Subcutaneous abdominal adipose tissue (tissue), 5 donors: ENCODE measurements around the gene PRKACB.

Experiments
- H3K27ac ChIP-seq: one replicate; pipeline ENCODE4 v1.7.0; 2013; ENCODE audit warnings: low read depth, mild to moderate bottlenecking, inconsistent platforms, low read length, moderate library complexity
- H3K27me3 ChIP-seq, 5 donors: one replicate each; pipeline ENCODE4 v1.7.0; 2013; ENCODE audit warnings: low read length in 5 of 5, inconsistent platforms in 1 of 5; ENCODE audit not compliant: control insufficient read depth in 5 of 5, insufficient read depth in 4 of 5
- H3K36me3 ChIP-seq, 5 donors: one replicate each; pipeline ENCODE4 v1.7.0; 2013; ENCODE audit warnings: low read length in 5 of 5; ENCODE audit not compliant: control insufficient read depth in 5 of 5, insufficient read depth in 5 of 5
- H3K4me1 ChIP-seq, 5 donors: one replicate each; pipeline ENCODE4 v1.7.0; 2013; ENCODE audit warnings: low read length in 5 of 5, mild to moderate bottlenecking in 3 of 5, moderate library complexity in 1 of 5; ENCODE audit not compliant: control insufficient read depth in 5 of 5, insufficient read depth in 5 of 5
- H3K4me3 ChIP-seq, 5 donors: one replicate each; pipeline ENCODE4 v1.7.0; 2013; ENCODE audit warnings: low read length in 5 of 5, low read depth in 1 of 5
- H3K9ac ChIP-seq, 5 donors: one replicate each; pipeline ENCODE4 v1.7.0; 2013; ENCODE audit warnings: low read length in 5 of 5, mild to moderate bottlenecking in 4 of 5, moderate library complexity in 3 of 5
- H3K9me3 ChIP-seq, 5 donors: one replicate each; pipeline ENCODE4 v1.7.0; 2013; ENCODE audit warnings: low read length in 5 of 5; ENCODE audit not compliant: control insufficient read depth in 5 of 5
- donor health status: healthy.
- donor health status: healthy.
- donor health status: healthy.
- donor health status: healthy.
- donor health status: healthy.

PRKACB gene

DNA sequence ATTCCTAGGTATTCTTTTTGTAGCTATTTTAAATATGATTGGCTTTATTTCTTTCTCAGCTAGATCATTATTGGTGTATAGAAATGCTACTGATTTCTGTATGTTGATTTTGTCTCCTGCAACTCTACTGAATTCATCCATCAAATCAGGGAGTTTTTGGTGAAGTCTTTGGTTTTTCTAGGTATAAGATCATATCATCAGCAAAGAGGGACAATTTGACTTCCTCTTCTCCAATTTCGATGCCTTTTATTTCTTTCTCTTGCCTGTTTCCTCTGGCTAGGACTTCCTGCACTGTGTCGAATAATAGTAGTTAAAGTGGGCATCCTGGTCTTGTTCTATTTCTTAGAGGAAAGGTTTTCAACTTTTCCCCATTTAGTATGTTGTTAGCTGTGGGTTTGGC is 27.5 kb upstream of the PRKACB start:
- no peak overlapping the region for H3K4me3 ChIP-seq
- peaks cover 0 to 9% (median 4%) of the 10 kb centered on the region in 5 donors for H3K4me1 ChIP-seq
- no peak overlapping the region for H3K27ac ChIP-seq
- no peaks in the 10 kb centered on the region for H3K9me3 ChIP-seq
- no peaks in the 10 kb centered on the region for H3K27me3 ChIP-seq
- H3K9ac ChIP-seq: no peak overlapping the region
- H3K36me3 ChIP-seq: no peaks in the 10 kb centered on the region

GRCh38 chr1:84117868-84118267 is 26.2 kb upstream of the PRKACB start:
- no peak overlapping the region for H3K4me3 ChIP-seq
- no peaks in the 10 kb centered on the region for H3K9me3 ChIP-seq
- H3K27me3 ChIP-seq: no peaks in the 10 kb centered on the region
- H3K27ac ChIP-seq: no peak overlapping the region
- peaks cover 0 to 4% (median 0%) of the 10 kb centered on the region in 5 donors for H3K4me1 ChIP-seq
- no peaks in the 10 kb centered on the region for H3K36me3 ChIP-seq
- H3K9ac ChIP-seq: no peak overlapping the region

- peaks cover 0 to 4% (median 0%) of the 10 kb centered on the region in 5 donors for H3K4me1 ChIP-seq
- no peak overlapping the region for H3K4me3 ChIP-seq
- H3K27me3 ChIP-seq: no peaks in the 10 kb centered on the region
- H3K27ac ChIP-seq: no peak overlapping the region
- H3K9ac ChIP-seq: no peak overlapping the region
- no peaks in the 10 kb centered on the region for H3K9me3 ChIP-seq
- no peaks in the 10 kb centered on the region for H3K36me3 ChIP-seq
Measured at GRCh38 chr1:84121360-84121759, 22.7 kb upstream of the PRKACB start.

- Histone ChIP-seq H3K27ac (no peak overlapping the region), H3K27me3 (no peaks in the 10 kb centered on the region), H3K9ac (no peak overlapping the region), H3K36me3 (no peaks in the 10 kb centered on the region), H3K4me1 (peaks cover 0 to 4% (median 0%) of the 10 kb centered on the region in 5 donors), H3K9me3 (no peaks in the 10 kb centered on the region), H3K4me3 (no peak overlapping the region)
Measured at GRCh38 chr1:84122780-84123382, 21.2 kb upstream of the PRKACB start.

DNA sequence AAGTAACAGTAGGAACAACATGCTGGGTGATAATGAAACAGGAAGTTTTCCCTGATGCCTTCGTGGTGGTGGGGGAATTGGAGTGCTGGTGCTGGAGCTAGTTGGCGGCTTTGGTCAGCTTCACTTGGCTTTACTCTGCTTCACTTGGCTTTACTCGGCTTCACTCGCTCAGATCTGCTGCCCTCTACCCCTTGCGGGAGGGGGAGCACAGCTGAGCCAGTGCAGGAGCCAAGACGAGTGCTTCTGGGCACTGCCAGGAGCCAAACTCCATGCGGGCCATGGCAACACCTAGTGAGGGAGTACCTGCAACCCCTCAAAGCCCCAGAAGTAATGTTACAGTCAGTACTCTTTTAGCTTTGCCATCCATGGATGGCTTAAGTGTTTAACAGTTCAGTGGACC is 10.6 kb upstream of the PRKACB start:
- peaks cover 0 to 4% (median 0%) of the 10 kb centered on the region in 5 donors for H3K9me3 ChIP-seq
- H3K9ac ChIP-seq: no peak overlapping the region
- H3K36me3 ChIP-seq: no peaks in the 10 kb centered on the region
- H3K4me3 ChIP-seq: no peak overlapping the region
- no peak overlapping the region for H3K27ac ChIP-seq
- no peaks in the 10 kb centered on the region for H3K4me1 ChIP-seq
- no peaks in the 10 kb centered on the region for H3K27me3 ChIP-seq

GRCh38 chr1:84135341-84135740 is 8.7 kb upstream of the PRKACB start:
- Histone ChIP-seq H3K27me3 (no peaks in the 10 kb centered on the region), H3K36me3 (no peaks in the 10 kb centered on the region), H3K4me1 (no peaks in the 10 kb centered on the region), H3K27ac (no peak overlapping the region), H3K9ac (no peak overlapping the region), H3K4me3 (no peak overlapping the region), H3K9me3 (peaks cover 0 to 10% (median 8%) of the 10 kb centered on the region in 5 donors)

DNA sequence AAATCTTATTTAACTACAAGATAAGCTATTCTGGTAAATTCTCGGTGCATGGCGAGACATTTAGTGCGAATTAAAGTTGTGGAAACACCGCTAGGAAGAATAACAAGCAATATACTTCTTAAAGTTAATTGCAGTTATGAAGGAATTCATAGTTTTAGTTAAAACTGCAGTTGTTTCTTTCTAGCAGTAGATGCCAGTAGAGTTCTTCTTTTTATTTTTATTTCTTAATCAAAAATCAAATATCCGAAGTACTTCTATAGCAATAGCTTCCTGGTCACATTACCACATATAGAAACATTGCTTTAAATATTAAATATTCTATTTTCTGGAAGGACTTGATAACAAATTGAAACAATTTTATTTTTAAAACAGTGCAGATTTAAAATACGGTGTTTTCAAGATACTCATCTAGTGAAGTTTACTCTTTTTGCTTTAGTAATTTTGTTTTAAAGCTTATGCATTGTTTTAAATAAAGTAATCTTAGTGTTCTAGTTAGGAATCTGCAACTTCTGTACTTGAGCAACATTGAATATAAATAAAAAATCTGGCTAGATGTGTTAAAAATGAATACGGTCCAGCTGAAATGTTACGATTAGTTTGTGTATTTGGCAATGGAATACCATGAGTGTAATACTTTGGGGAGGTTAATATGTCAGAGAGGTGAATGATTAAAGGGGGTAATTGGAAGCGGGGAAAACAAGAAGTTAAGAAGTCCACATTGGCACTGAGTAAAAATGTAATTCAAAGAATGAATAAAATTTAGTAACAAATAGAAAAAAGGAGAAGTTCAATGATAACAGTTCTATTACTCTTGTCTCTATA is 2.7 kb upstream of the PRKACB start:
- H3K27ac ChIP-seq: no peak overlapping the region
- no peak overlapping the region for H3K9ac ChIP-seq
- H3K9me3 ChIP-seq: peaks cover 0 to 10% (median 8%) of the 10 kb centered on the region in 5 donors
- no peaks in the 10 kb centered on the region for H3K36me3 ChIP-seq
- H3K27me3 ChIP-seq: no peaks in the 10 kb centered on the region
- H3K4me3 ChIP-seq: no peak overlapping the region
- peaks cover 0 to 8% (median 3%) of the 10 kb centered on the region in 5 donors for H3K4me1 ChIP-seq

GRCh38 chr1:84145068-84145467 is 997 bp downstream of the PRKACB start:
- H3K27me3 ChIP-seq: no peaks in the 10 kb centered on the region
- H3K36me3 ChIP-seq: no peaks in the 10 kb centered on the region
- H3K4me3 ChIP-seq: peak overlapping the region in 4 of 5 donors; percentile 21 to 47 (median 38)
- H3K9ac ChIP-seq: peak overlapping the region in 2 of 5 donors; percentile 4 to 25
- no peaks in the 10 kb centered on the region for H3K9me3 ChIP-seq
- H3K27ac ChIP-seq: no peak overlapping the region
- H3K4me1 ChIP-seq: peaks cover 0 to 8% (median 3%) of the 10 kb centered on the region in 5 donors

DNA sequence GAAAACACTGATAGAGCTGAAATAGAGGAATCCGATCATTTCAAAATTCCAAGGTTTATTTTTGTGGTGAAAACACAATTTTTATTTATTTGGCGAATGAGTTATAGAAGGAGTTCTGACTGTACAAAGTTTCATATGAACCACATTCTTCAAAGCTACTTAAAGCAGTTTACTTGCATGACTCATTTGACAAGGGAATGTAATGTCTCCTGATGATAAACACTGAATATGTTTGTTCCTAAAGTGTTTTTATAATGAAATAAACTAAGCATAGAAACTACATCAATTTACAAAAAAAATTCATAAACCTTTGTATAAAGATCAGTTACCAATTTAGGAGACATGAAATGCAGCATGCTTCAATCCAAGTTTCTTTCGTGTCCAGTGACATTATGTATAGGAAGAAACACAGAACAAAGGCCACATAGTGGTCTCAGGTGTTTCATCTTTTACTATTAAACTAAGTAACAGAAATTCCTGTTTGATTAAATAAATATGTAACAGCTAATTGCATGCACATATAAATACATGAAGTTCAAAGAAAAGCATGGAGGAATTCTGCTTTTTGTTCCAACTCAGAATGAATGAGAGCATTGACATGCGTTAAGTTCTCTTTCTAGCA is 2.5 kb downstream of the PRKACB start:
- no peak overlapping the region for H3K4me3 ChIP-seq
- H3K27ac ChIP-seq: no peak overlapping the region
- no peak overlapping the region for H3K9ac ChIP-seq
- no peaks in the 10 kb centered on the region for H3K27me3 ChIP-seq
- peaks cover 0 to 8% (median 2%) of the 10 kb centered on the region in 5 donors for H3K4me1 ChIP-seq
- H3K9me3 ChIP-seq: no peaks in the 10 kb centered on the region
- H3K36me3 ChIP-seq: no peaks in the 10 kb centered on the region

GRCh38 chr1:84148758-84149157 is 4.7 kb downstream of the PRKACB start:
- peaks cover 0 to 7% (median 0%) of the 10 kb centered on the region in 5 donors for H3K4me1 ChIP-seq
- H3K4me3 ChIP-seq: no peak overlapping the region
- H3K27me3 ChIP-seq: no peaks in the 10 kb centered on the region
- no peaks in the 10 kb centered on the region for H3K9me3 ChIP-seq
- H3K27ac ChIP-seq: no peak overlapping the region
- H3K36me3 ChIP-seq: no peaks in the 10 kb centered on the region
- no peak overlapping the region for H3K9ac ChIP-seq
